Suprapubic skin (tissue), 4 donors: ENCODE data around the gene TJP3.

ENCODE experiments used
- POLR2A ChIP-seq, 2 donors: fragments of 450-650 bp; IDR thresholded peaks; one replicate each; pipeline ENCODE4 v1.6.1; 2017; ENCODE audit warnings: antibody characterized with exemption in 2 of 2, mild to moderate bottlenecking in 2 of 2, moderate library complexity in 2 of 2
- POLR2AphosphoS5 ChIP-seq, 3 donors: sonication (generic); formaldehyde crosslinking; IDR thresholded peaks; one replicate each; pipeline ENCODE4 v1.6.1; 2017; ENCODE audit warnings: antibody characterized with exemption in 3 of 3
- TF ChIP-seq, protein P1 (sequence below), 2 donors: fragments of 200-600 bp in 1 of 2; fragments of 450-650 bp in 1 of 2; sonication (generic) in 1 of 2; IDR thresholded peaks; one replicate each; pipeline ENCODE4 v1.5.1; 2016 to 2019; ENCODE audit warnings: antibody characterized with exemption in 2 of 2, mild to moderate bottlenecking in 1 of 2, moderate library complexity in 1 of 2

DNA sequence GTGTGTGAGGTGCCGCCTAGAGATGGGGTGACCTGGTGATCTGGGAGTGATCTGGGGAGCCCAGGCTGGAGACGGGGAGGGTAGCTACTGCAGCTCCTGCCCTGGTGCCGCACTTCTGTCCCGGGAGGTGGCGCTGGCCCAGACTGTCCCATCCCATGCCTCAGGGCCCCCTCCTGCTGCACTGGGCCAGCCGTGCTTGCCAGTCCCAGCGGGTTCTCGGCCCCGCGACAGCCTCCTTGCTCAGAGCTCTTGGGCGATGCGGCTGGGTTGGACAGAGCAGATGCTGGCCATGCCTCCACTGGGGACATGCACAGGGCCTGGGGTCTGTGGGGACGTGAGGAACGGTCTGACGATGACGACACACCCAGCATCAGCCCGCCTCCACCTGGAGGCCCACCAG lies 61.3 kb downstream of the TJP3 start:
- TF ChIP-seq, protein P1, sequence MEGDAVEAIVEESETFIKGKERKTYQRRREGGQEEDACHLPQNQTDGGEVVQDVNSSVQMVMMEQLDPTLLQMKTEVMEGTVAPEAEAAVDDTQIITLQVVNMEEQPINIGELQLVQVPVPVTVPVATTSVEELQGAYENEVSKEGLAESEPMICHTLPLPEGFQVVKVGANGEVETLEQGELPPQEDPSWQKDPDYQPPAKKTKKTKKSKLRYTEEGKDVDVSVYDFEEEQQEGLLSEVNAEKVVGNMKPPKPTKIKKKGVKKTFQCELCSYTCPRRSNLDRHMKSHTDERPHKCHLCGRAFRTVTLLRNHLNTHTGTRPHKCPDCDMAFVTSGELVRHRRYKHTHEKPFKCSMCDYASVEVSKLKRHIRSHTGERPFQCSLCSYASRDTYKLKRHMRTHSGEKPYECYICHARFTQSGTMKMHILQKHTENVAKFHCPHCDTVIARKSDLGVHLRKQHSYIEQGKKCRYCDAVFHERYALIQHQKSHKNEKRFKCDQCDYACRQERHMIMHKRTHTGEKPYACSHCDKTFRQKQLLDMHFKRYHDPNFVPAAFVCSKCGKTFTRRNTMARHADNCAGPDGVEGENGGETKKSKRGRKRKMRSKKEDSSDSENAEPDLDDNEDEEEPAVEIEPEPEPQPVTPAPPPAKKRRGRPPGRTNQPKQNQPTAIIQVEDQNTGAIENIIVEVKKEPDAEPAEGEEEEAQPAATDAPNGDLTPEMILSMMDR (IDR thresholded peaks at IDR 0.05): no peak
- no peak for TF ChIP-seq POLR2A (IDR thresholded peaks at IDR 0.05)
- no peak for TF ChIP-seq POLR2AphosphoS5 (IDR thresholded peaks at IDR 0.05)
